ENCODE measurements around the gene NOC2L. TPM values are rescaled to one million over a fixed set of nuclear protein-coding genes. Genes with fewer than 3 reads are reported as not detected.
"Not testable (repeated sequence)": the region's sequence is repeated elsewhere in the genome, so short reads cannot be mapped to it uniquely, and the experiment has no call there.

Gene NOC2L
- total RNA-seq, 4 donors from 2014 or later, result 57.9 to 80.2 (median 60.4) TPM

DNA sequence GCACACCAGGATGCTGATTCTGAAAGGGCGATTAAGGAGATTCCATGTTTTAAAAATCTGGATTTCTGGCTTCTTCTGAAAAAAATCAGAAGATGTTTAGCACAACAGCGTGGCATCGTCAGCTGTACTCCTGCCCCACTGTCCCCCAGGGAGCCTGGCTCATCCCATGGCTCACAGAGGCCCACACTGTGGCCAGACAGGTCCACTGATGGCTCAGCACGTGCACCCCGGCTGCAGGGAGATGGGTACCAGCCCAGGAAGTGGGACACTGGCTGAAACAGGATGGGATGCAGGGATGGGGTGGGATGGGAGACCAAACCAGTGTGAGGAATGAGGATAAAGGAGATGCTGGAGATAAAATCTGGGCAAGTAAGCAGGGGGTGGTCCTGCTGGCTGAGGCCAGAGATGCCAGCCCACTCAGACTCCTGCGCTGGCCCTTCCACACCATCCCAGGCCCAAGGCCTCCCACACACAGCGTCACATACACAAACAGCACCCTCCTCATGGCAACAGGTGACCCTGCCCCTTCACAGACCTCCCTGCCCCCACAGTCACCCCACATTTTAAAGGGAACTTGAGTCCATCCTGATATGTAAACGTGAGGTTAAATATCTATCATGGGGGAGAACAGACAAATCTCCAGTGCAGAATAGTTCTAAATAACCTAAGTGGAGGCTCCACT is 59.3 kb downstream of the NOC2L start:
- TF ChIP-seq POLR2A (IDR thresholded peaks at IDR 0.05) (no peak), CTCF (IDR thresholded peaks at IDR 0.05) (no peak)
- intact Hi-C loops (cut with DNase I), result no loop called here
- H3K9me3 ChIP-seq, result no peaks in the 10 kb centered on the region
- peaks cover under 1 to 12% (median 3%) of the 10 kb centered on the region in 3 donors for H3K4me1 ChIP-seq
- DNase-seq, result no peak
- no peaks in the 10 kb centered on the region for H3K36me3 ChIP-seq
- peaks cover 0 to 90% (median 3%) of the 10 kb centered on the region in 4 donors for H3K27me3 ChIP-seq
- no peak overlapping the region for H3K4me3 ChIP-seq
- 63 to 90% methylated on average over 6 to 8 of the region's 8 CpGs for WGBS, 2 donors
- no peak overlapping the region for H3K27ac ChIP-seq

GRCh38 chr1:897951-898350 is 61.1 kb downstream of the NOC2L start:
- H3K27ac ChIP-seq; H3K9me3 ChIP-seq; H3K4me1 ChIP-seq; intact Hi-C loops (cut with DNase I); H3K36me3 ChIP-seq; DNase-seq; H3K4me3 ChIP-seq: not testable (repeated sequence)
- peaks cover 0 to 89% (median 3%) of the 10 kb centered on the region in 4 donors for H3K27me3 ChIP-seq
- WGBS, 2 donors, result 59 to 67% methylated on average over 6 to 8 of the region's 17 CpGs

DNA sequence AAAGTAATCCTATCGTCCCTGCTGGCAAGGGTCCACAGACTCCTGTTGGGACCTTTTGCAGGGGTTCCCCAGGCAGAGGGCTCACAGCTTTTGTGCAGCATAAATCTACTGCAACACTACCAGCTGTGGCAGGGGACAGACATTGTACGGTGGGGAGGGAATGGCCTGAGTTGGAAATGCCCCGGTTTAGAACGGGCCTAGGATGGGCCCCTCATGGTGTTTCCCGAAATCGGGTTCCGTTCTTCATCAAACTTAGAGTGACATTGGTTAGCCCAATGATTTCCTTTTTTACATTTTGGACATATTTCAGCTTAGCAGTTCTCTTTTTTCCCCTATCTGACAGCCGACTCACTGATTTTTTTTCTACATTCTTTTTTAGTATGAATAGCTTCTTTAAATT is 61.8 kb downstream of the NOC2L start:
- no peak for DNase-seq
- no peak overlapping the region for H3K4me3 ChIP-seq
- no peak overlapping the region for H3K27ac ChIP-seq
- peaks cover 0 to 85% (median 3%) of the 10 kb centered on the region in 4 donors for H3K27me3 ChIP-seq
- 54 to 60% methylated on average over 8 of the region's 8 CpGs for WGBS, 2 donors
- H3K4me1 ChIP-seq, result no peaks in the 10 kb centered on the region
- TF ChIP-seq CTCF (IDR thresholded peaks at IDR 0.05) (no peak), POLR2A (IDR thresholded peaks at IDR 0.05) (no peak)
- intact Hi-C loops (cut with DNase I), result no loop called here
- no peaks in the 10 kb centered on the region for H3K9me3 ChIP-seq
- H3K36me3 ChIP-seq, result no peaks in the 10 kb centered on the region

Small RNA genes within 50 kb of the gene (small RNA-seq; reads per million reads assigned to genes)
- gene AL645608.3 (0 reads per million in 4 donors), gene AL645608.4 (0 reads per million in 4 donors)

Other genes starting within 250 kb of the NOC2L start
- under 1 TPM in 3 of 4 donors, not detected in 1; 0.48 to 0.95 (median 0.57) TPM for gene SAMD11, start 35.3 kb downstream of the NOC2L start, total RNA-seq
- 10 to 100 TPM in 3 of 4 donors, 1 to 10 TPM in 1; 8.7 to 13.8 (median 10.3) TPM for gene KLHL17, start 1.3 kb upstream of the NOC2L start, total RNA-seq
- gene PLEKHN1, start 7.2 kb upstream of the NOC2L start, total RNA-seq, result 10 to 100 TPM; 16.8 to 39.6 (median 23.4) TPM
- gene PERM1, start 22.8 kb upstream of the NOC2L start, total RNA-seq, result not detected
- gene HES4, start 40.8 kb upstream of the NOC2L start, total RNA-seq, result 10 to 100 TPM; 15.1 to 16.2 (median 15.3) TPM
- 10 to 100 TPM in 2 of 4 donors, 1 to 10 TPM in 2; 7.2 to 44.3 (median 10.3) TPM for gene ISG15, start 54.2 kb upstream of the NOC2L start, total RNA-seq
- gene AGRN, start 60.9 kb upstream of the NOC2L start, total RNA-seq, result 10 to 100 TPM; 20.0 to 35.8 (median 32.0) TPM
- 10 to 100 TPM; 11.8 to 25.3 (median 12.3) TPM for gene RNF223, start 115.0 kb upstream of the NOC2L start, total RNA-seq
- gene C1orf159, start 156.8 kb upstream of the NOC2L start, total RNA-seq, result 10 to 100 TPM in 3 of 4 donors, 1 to 10 TPM in 1; 6.9 to 19.6 (median 14.7) TPM
- gene TTLL10, start 214.6 kb upstream of the NOC2L start, total RNA-seq, result under 1 TPM in 2 of 4 donors, not detected in 2; 0.19 to 0.44 TPM
- 10 to 100 TPM in 1 of 4 donors, 1 to 10 TPM in 3; 2.0 to 21.0 (median 2.8) TPM for gene TNFRSF18, start 247.3 kb upstream of the NOC2L start, total RNA-seq